H1 (cell line): ENCODE measurements around the gene KLK8. TPM values are rescaled to one million over a fixed set of nuclear protein-coding genes. Genes with fewer than 3 reads are reported as not detected.

ENCODE experiments used
- CTCF ChIA-PET: fragments of 300-600 bp; sonication (Branson Sonifier 250); formaldehyde crosslinking; loops from one replicate; lab custom pipeline; 2021; ENCODE audit not compliant: partially characterized antibody; lab: Charles Lee
- POLR2A ChIA-PET: fragments of 300-600 bp; sonication (Branson Sonifier 250); formaldehyde crosslinking; loops from one replicate; lab custom pipeline; 2021; ENCODE audit warnings: inconsistent platforms; ENCODE audit not compliant: partially characterized antibody; lab: Charles Lee
- DNase-seq, 2 experiments: peaks; one replicate each; pipeline versions ENCODE4 v3.0.0 to v3.0.0-alpha.2; 2010 to 2022; ENCODE audit warnings: low spot score in 2 of 2, low read depth in 1 of 2, mixed read lengths in 1 of 2
- FAIRE-seq: peaks from 2 replicates; lab custom pipeline; 2011; peaks lifted over from hg19 to GRCh38; lab: Jason Lieb, UNC
- H2AFZ ChIP-seq: 2 replicates; pipeline ENCODE4 v1.8.1; 2012; ENCODE audit warnings: low read length, inconsistent platforms
- H2AK5ac ChIP-seq: 2 replicates; pipeline ENCODE4 v1.6.1; 2013; ENCODE audit warnings: low read depth, low read length
- H2BK120ac ChIP-seq: replicated peaks from 2 replicates; pipeline ENCODE3; 2013; ENCODE audit warnings: low read depth, low read length, inconsistent platforms
- H2BK12ac ChIP-seq: 2 replicates; pipeline ENCODE4 v1.6.1; 2013; ENCODE audit warnings: low read depth, low read length
- H2BK15ac ChIP-seq: 2 replicates; pipeline ENCODE4 v1.6.1; 2013; ENCODE audit warnings: low read length
- H2BK20ac ChIP-seq: 2 replicates; pipeline ENCODE4 v1.6.1; 2013; ENCODE audit warnings: low read length
- H2BK5ac ChIP-seq: 2 replicates; pipeline ENCODE4 v1.6.1; 2013; ENCODE audit warnings: low read depth, low read length
- H3K14ac ChIP-seq: 2 replicates; pipeline ENCODE4 v1.6.1; 2013; ENCODE audit warnings: inconsistent platforms; ENCODE audit not compliant: insufficient read length
- H3K18ac ChIP-seq: 2 replicates; pipeline ENCODE4 v1.6.1; 2013; ENCODE audit warnings: low read length; ENCODE audit errors: extremely low read depth
- H3K23ac ChIP-seq: 2 replicates; pipeline ENCODE4 v1.6.1; 2013; ENCODE audit warnings: inconsistent platforms; ENCODE audit not compliant: insufficient read length
- H3K23me2 ChIP-seq: 2 replicates; pipeline ENCODE4 v1.6.1; 2013; ENCODE audit warnings: low read depth, low read length
- H3K27ac ChIP-seq: 2 replicates; pipeline ENCODE4 v1.6.1; 2011; ENCODE audit warnings: low read depth, low read length, inconsistent platforms
- H3K27me3 ChIP-seq, 4 experiments: replicated peaks in 1 of 4; 1 replicate in 1 of 4; 2 replicates in 3 of 4; pipeline versions ENCODE4 v1.6.1 to v1.8.1; 2011 to 2013; ENCODE audit warnings: low read length in 3 of 4, mild to moderate bottlenecking in 3 of 4, inconsistent platforms in 2 of 4, mixed read lengths in 2 of 4, moderate library complexity in 1 of 4; ENCODE audit not compliant: control insufficient read depth in 3 of 4, insufficient read depth in 3 of 4; ENCODE audit errors: extremely low read depth in 1 of 4
- H3K36me3 ChIP-seq, 4 experiments: 2 replicates each; pipeline versions ENCODE4 v1.6.1 to v1.8.1; 2011 to 2013; ENCODE audit warnings: mild to moderate bottlenecking in 4 of 4, low read length in 3 of 4, moderate library complexity in 2 of 4, control low read depth in 1 of 4, inconsistent platforms in 1 of 4; ENCODE audit not compliant: insufficient read depth in 4 of 4, control insufficient read depth in 2 of 4
- H3K4ac ChIP-seq: replicated peaks from 2 replicates; pipeline ENCODE3; 2013; ENCODE audit warnings: low read length, low read depth, mixed read lengths, inconsistent platforms; ENCODE audit not compliant: insufficient read length
- H3K4me1 ChIP-seq, 4 experiments: replicated peaks in 1 of 4; 1 replicate in 1 of 4; 2 replicates in 3 of 4; pipeline versions ENCODE4 v1.6.1 to v1.8.1; 2011 to 2013; ENCODE audit warnings: low read length in 3 of 4, inconsistent platforms in 2 of 4, mixed read lengths in 1 of 4; ENCODE audit not compliant: insufficient read depth in 4 of 4, control insufficient read depth in 3 of 4
- H3K4me2 ChIP-seq, 2 experiments: 2 replicates each; pipeline versions ENCODE4 v1.6.1 to v1.8.1; 2011 to 2013; ENCODE audit warnings: low read depth in 2 of 2, low read length in 2 of 2, control low read depth in 1 of 2, inconsistent platforms in 1 of 2, mild to moderate bottlenecking in 1 of 2; ENCODE audit not compliant: insufficient read depth in 1 of 2
- H3K4me3 ChIP-seq, 4 experiments: fragments of 200-600, 300-600 bp in 1 of 4; sonication (generic), shearing (Covaris generic), sonication (Bioruptor Twin) in 1 of 4; 2 replicates each; pipeline versions ENCODE4 v1.5.1 to v1.8.1; 2011 to 2016; ENCODE audit warnings: low read length in 4 of 4, low read depth in 3 of 4, control low read depth in 2 of 4, inconsistent platforms in 2 of 4, mild to moderate bottlenecking in 2 of 4, mixed read lengths in 1 of 4, moderate library complexity in 1 of 4; ENCODE audit not compliant: insufficient read depth in 2 of 4; ENCODE audit errors: extremely low read depth in 1 of 4
- H3K56ac ChIP-seq: replicated peaks from 2 replicates; pipeline ENCODE3; 2013; ENCODE audit warnings: low read depth, mild to moderate bottlenecking, mixed read lengths, low read length, inconsistent platforms; ENCODE audit not compliant: insufficient read length
- H3K79me1 ChIP-seq: 2 replicates; pipeline ENCODE4 v1.6.1; 2013; ENCODE audit warnings: low read depth, low read length, control low read depth
- H3K79me2 ChIP-seq, 2 experiments: 2 replicates each; pipeline versions ENCODE4 v1.6.1 to v1.8.1; 2012 to 2013; ENCODE audit warnings: low read length in 2 of 2, mild to moderate bottlenecking in 2 of 2, inconsistent platforms in 1 of 2; ENCODE audit not compliant: insufficient read depth in 2 of 2, control insufficient read depth in 1 of 2
- H3K9ac ChIP-seq, 4 experiments: replicated peaks in 1 of 4; 1 replicate in 1 of 4; 2 replicates in 3 of 4; pipeline versions ENCODE4 v1.6.1 to v1.8.1; 2011 to 2013; ENCODE audit warnings: low read depth in 3 of 4, low read length in 3 of 4, control low read depth in 2 of 4, mild to moderate bottlenecking in 2 of 4, moderate library complexity in 2 of 4, inconsistent platforms in 1 of 4; ENCODE audit errors: extremely low read depth in 1 of 4
- H3K9me3 ChIP-seq, 2 experiments: 2 replicates each; pipeline versions ENCODE4 v1.6.1 to v1.8.1; 2012 to 2013; ENCODE audit warnings: mild to moderate bottlenecking in 2 of 2, moderate library complexity in 2 of 2, control low read depth in 1 of 2, inconsistent platforms in 1 of 2, low read depth in 1 of 2, low read length in 1 of 2, mixed read lengths in 1 of 2; ENCODE audit not compliant: insufficient read depth in 2 of 2
- H4K20me1 ChIP-seq, 2 experiments: replicated peaks in 1 of 2; 2 replicates each; pipeline versions ENCODE3 to v1.8.1; 2011 to 2013; ENCODE audit warnings: inconsistent platforms in 2 of 2, low read length in 2 of 2, mild to moderate bottlenecking in 1 of 2; ENCODE audit not compliant: insufficient read depth in 2 of 2, control insufficient read depth in 1 of 2
- H4K5ac ChIP-seq: 2 replicates; pipeline ENCODE4 v1.6.1; 2013; ENCODE audit warnings: low read length, low read depth, mixed read lengths, inconsistent platforms; ENCODE audit not compliant: insufficient read length
- H4K8ac ChIP-seq: 2 replicates; pipeline ENCODE4 v1.8.0; 2013; ENCODE audit warnings: mild to moderate bottlenecking, moderate library complexity, low read length, inconsistent platforms; ENCODE audit not compliant: insufficient read depth; ENCODE audit errors: extremely low read depth
- H4K91ac ChIP-seq: replicated peaks from 2 replicates; pipeline ENCODE3; 2013; ENCODE audit warnings: low read length, mixed read lengths, inconsistent platforms; ENCODE audit not compliant: insufficient read length
- ATF3 ChIP-seq: IDR thresholded peaks from 2 replicates; pipeline ENCODE4 v1.6.1; 2011; ENCODE audit warnings: low read depth, mild to moderate bottlenecking, low read length; ENCODE audit not compliant: insufficient read depth
- CBX8 ChIP-seq: fragments of 300-800, 300-1000 bp; sonication (generic); IDR thresholded peaks from 2 replicates; pipeline ENCODE4 v1.7.1; 2016; ENCODE audit warnings: low read depth, low read length, borderline replicate concordance
- E2F6 ChIP-seq: IDR thresholded peaks from 2 replicates; pipeline ENCODE4 v1.6.1; 2012; ENCODE audit warnings: inconsistent platforms
- EGR1 ChIP-seq: IDR thresholded peaks from 2 replicates; pipeline ENCODE4 v1.6.1; 2011; ENCODE audit warnings: low read depth, low read length, borderline replicate concordance
- MAFK ChIP-seq: IDR thresholded peaks from 2 replicates; pipeline ENCODE4 v1.6.1; 2012; ENCODE audit warnings: low read depth, mild to moderate bottlenecking, improper control_type of control experiment, low read length
- POLR2AphosphoS5 ChIP-seq: IDR thresholded peaks from 2 replicates; pipeline ENCODE4 v1.6.1; 2011; ENCODE audit warnings: low read depth, low read length
- POU5F1 ChIP-seq: IDR thresholded peaks from 2 replicates; pipeline ENCODE4 v1.6.1; 2011; ENCODE audit warnings: low read depth, mild to moderate bottlenecking, low read length, moderate library complexity
- SIRT6 ChIP-seq: IDR thresholded peaks from one replicate; pipeline ENCODE4 v1.7.1; 2012; ENCODE audit warnings: low read length, inconsistent platforms
- SIX5 ChIP-seq: IDR thresholded peaks from 2 replicates; pipeline ENCODE4 v1.6.1; 2011; ENCODE audit warnings: mild to moderate bottlenecking, low read depth, low read length
- SP1 ChIP-seq: IDR thresholded peaks from 2 replicates; pipeline ENCODE4 v1.6.1; 2011; ENCODE audit warnings: low read depth, low read length
- TBP ChIP-seq: IDR thresholded peaks from 2 replicates; pipeline ENCODE4 v1.6.1; 2011; ENCODE audit warnings: low read depth, low read length, improper control_type of control experiment
- USF2 ChIP-seq: IDR thresholded peaks from 2 replicates; pipeline ENCODE4 v1.6.1; 2011; ENCODE audit warnings: low read length, improper control_type of control experiment
- YY1 ChIP-seq: IDR thresholded peaks from 2 replicates; pipeline ENCODE4 v1.6.1; 2011; ENCODE audit warnings: low read depth, mild to moderate bottlenecking, low read length
- WGBS, 2 experiments: shearing (Covaris generic) in 1 of 2; methylation state at CpG; one replicate each; pipeline versions ENCODE4 v1.1.6 to v1.1.7; 2013 to 2015; ENCODE audit warnings: low lambda C conversion rate in 2 of 2, mixed read lengths in 2 of 2, inconsistent platforms in 1 of 2, low coverage in 1 of 2, missing lambda C conversion rate in 1 of 2; ENCODE audit not compliant: insufficient replicate concordance in 2 of 2, insufficient coverage in 1 of 2, insufficient read length in 1 of 2; ENCODE audit errors: extremely low coverage in 1 of 2, missing lambda C conversion rate in 1 of 2; 5-methylcytosine and 5-hydroxymethylcytosine counted together
- polyA plus RNA-seq, 7 experiments: library from polyadenylated mRNA; depleted of rRNA in 3 of 7; stranded (reverse) in 5 of 7; unstranded in 2 of 7; fragments of >200 nt in 5 of 7; fragments of 200-250 nt in 2 of 7; gene quantifications; 1 replicate in 5 of 7; 2 replicates in 1 of 7; 4 replicates in 1 of 7; pipeline versions ENCODE4 v1.2.1 to v1.2.3, GENCODE V29; 2011 to 2013; ENCODE audit warnings: missing spikeins in 2 of 7, mixed read lengths in 2 of 7
- total RNA-seq: library from RNA; stranded (reverse); fragmentation: NEBNext Ultra II Directional; extraction: Animal tissue kit (Norgen Biotek cat#: 25700); gene quantifications from 2 replicates; pipeline ENCODE4 v1.2.1, GENCODE V29; 2021

The KLK8 gene
- total and polyA plus RNA-seq, 2 of the 8 experiments (the other 6 are each of a cell fraction or from before 2014, with no cell fraction given), result 2.9 to 3.6 TPM

GRCh38 chr19:50994129-50994528 is 7.3 kb downstream of the KLK8 start:
- Histone ChIP-seq H4K8ac (no peak overlapping the region), H3K23ac (no peak overlapping the region), H3K4ac (no peak overlapping the region), H2BK5ac (no peak overlapping the region), H3K79me1 (no peaks in the 10 kb centered on the region), H4K20me1 (no peaks in the 10 kb centered on the region), H3K23me2 (peaks cover 2% of the 10 kb centered on the region; the same call in 1 of the 2 replicates), H3K27ac (no peak overlapping the region), H2AFZ (no peak overlapping the region), H2BK120ac (no peak overlapping the region), H3K4me3 (no peak overlapping the region), H3K36me3 (no peaks in the 10 kb centered on the region), H3K27me3 (no peaks in the 10 kb centered on the region), H3K4me1 (peaks cover 0 to 2% (median 0%) of the 10 kb centered on the region in 4 experiments; a peak in 1 of 7 replicates), H3K9me3 (no peaks in the 10 kb centered on the region), H3K14ac (no peak overlapping the region), H3K56ac (no peak overlapping the region), H3K79me2 (no peaks in the 10 kb centered on the region), H4K5ac (no peak overlapping the region), H3K4me2 (no peak overlapping the region), H2AK5ac (no peak overlapping the region), H3K18ac (no peak overlapping the region), H2BK15ac (no peak overlapping the region), H2BK12ac (no peak overlapping the region), H3K9ac (no peak overlapping the region), H2BK20ac (no peak overlapping the region), H4K91ac (no peak overlapping the region)
- FAIRE-seq (peak; percentile 71), DNase-seq (no peak)
- ChIA-PET CTCF (interaction anchor here (1.2 to 2.1 kb wide), 4 partner anchors 23 to 103 kb away, joined by 3 to 15 read pairs (median 3); no protein-coding TSS in a partner anchor), POLR2A (interaction anchor here (0.6 to 1.7 kb wide), 3 partner anchors 14 to 46 kb away, joined by 3 to 4 read pairs (median 4); no protein-coding TSS in a partner anchor)
- TF ChIP-seq POLR2AphosphoS5, result no peak
- peak; percentile 80 for TF ChIP-seq SP1
- TF ChIP-seq CBX8, result no peak
- no peak for TF ChIP-seq SIX5
- TF ChIP-seq E2F6, result no peak
- TF ChIP-seq TBP, result no peak
- no peak for TF ChIP-seq SIRT6
- no peak for TF ChIP-seq EGR1
- peak; percentile 72 for TF ChIP-seq YY1
- peak; percentile 80 for TF ChIP-seq USF2
- no peak for TF ChIP-seq MAFK
- peak; percentile 45; the same call in 1 of the 2 replicates for TF ChIP-seq ATF3
- no peak for TF ChIP-seq POU5F1
- WGBS, 2 experiments, result 76% methylated on average over 2 of the region's 2 CpGs; no CpG with 5 or more reads in 1 of the 2 experiments
